ENCODE results near the gene MOGAT1. TPM values are rescaled to one million over a fixed set of nuclear protein-coding genes. Genes with fewer than 3 reads are reported as not detected.

Gene MOGAT1
- total and polyA plus RNA-seq, 9 of the 15 experiments (the other 6 are each of a cell fraction or from before 2014, with no cell fraction given): not detected

DNA sequence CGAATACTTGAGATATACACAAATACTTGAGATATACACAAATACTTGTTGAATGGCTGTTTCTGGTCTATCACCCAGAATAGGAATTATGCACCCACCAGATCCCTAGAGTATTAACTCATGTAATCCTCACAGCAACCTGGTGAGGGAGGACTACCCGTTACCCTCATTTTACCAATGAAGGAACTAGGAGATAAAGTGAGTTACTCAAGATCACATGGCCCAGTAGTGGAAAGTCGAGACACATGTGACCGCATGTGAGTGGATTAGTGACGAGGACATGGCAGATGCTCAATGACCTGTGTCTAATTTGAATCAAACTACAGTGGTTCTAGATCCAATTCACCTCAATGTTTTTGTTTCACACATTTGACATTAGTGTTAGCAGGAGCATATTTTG is 2.4 kb downstream of the MOGAT1 start (continued):
- TF ChIP-seq, protein P1, sequence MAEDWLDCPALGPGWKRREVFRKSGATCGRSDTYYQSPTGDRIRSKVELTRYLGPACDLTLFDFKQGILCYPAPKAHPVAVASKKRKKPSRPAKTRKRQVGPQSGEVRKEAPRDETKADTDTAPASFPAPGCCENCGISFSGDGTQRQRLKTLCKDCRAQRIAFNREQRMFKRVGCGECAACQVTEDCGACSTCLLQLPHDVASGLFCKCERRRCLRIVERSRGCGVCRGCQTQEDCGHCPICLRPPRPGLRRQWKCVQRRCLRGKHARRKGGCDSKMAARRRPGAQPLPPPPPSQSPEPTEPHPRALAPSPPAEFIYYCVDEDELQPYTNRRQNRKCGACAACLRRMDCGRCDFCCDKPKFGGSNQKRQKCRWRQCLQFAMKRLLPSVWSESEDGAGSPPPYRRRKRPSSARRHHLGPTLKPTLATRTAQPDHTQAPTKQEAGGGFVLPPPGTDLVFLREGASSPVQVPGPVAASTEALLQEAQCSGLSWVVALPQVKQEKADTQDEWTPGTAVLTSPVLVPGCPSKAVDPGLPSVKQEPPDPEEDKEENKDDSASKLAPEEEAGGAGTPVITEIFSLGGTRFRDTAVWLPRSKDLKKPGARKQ (CRISPR knock-in tag; IDR thresholded peaks at IDR 0.05): no peak
- TF ChIP-seq ZNF12 (CRISPR knock-in tag; IDR thresholded peaks at IDR 0.05) (no peak), ZNF507 (tag; conservative IDR thresholded peaks at IDR 0.05) (no peak), POLR2A (conservative IDR thresholded peaks at IDR 0.05) (no peak)
- TF ChIP-seq, protein P2, sequence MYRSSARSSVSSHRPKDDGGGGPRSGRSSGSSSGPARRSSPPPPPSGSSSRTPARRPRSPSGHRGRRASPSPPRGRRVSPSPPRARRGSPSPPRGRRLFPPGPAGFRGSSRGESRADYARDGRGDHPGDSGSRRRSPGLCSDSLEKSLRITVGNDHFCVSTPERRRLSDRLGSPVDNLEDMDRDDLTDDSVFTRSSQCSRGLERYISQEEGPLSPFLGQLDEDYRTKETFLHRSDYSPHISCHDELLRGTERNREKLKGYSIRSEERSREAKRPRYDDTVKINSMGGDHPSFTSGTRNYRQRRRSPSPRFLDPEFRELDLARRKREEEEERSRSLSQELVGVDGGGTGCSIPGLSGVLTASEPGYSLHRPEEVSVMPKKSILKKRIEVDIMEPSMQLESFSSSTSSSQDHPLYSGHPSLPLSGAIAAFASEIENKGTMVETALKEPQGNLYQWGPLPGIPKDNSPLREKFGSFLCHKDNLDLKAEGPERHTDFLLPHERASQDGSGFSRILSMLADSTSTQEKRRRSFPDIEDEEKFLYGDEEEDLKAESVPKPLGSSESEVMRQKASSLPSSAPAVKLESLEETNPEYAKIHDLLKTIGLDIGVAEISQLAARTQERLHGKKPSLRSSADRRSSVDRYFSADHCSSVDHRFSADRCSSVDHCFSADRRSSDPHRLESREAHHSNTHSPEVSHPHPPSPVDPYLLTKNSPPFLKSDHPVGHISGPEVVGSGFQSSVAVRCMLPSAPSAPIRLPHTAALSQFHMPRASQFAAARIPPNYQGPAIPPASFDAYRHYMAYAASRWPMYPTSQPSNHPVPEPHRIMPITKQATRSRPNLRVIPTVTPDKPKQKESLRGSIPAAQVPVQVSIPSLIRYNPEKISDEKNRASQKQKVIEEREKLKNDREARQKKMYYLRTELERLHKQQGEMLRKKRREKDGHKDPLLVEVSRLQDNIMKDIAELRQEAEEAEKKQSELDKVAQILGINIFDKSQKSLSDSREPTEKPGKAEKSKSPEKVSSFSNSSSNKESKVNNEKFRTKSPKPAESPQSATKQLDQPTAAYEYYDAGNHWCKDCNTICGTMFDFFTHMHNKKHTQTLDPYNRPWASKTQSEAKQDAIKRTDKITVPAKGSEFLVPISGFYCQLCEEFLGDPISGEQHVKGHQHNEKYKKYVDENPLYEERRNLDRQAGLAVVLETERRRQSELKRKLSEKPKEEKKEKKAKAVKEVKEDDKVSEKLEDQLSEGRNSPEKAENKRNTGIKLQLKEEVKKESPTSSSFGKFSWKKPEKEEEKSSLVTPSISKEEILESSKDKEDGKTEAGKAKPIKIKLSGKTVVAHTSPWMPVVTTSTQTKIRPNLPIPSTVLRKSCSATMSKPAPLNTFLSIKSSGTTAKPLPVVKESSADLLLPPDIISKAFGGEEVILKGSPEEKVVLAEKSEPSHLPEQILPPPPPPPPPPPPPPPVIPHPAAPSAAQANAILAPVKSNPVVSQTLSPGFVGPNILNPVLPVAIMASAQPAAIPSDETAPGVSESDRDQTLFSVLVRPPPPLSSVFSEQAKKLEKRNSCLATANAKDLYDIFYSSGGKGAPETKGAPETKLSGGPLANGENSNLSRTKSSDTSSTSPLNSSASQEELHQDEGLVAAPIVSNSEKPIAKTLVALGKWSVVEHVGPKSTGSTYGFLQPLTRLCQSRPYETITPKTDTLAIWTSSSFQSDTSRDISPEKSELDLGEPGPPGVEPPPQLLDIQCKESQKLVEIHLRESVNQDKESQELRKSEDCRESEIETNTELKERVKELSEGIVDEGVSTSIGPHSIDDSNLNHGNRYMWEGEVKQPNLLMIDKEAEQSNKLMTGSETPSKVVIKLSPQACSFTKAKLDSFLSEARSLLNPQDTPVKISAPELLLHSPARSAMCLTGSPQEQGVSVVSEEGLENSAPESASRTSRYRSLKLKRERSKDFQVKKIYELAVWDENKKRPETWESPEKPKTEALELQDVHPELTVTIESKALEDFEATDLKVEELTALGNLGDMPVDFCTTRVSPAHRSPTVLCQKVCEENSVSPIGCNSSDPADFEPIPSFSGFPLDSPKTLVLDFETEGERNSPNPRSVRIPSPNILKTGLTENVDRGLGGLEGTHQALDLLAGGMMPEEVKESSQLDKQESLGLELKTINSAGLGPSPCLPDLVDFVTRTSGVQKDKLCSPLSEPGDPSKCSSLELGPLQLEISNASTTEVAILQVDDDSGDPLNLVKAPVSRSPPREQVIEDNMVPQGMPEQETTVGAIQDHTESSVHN (IDR thresholded peaks at IDR 0.05; ENCODE audit: borderline replicate concordance in 1 of 2, low read depth in 1 of 2): no peak
- TF ChIP-seq, protein P3, sequence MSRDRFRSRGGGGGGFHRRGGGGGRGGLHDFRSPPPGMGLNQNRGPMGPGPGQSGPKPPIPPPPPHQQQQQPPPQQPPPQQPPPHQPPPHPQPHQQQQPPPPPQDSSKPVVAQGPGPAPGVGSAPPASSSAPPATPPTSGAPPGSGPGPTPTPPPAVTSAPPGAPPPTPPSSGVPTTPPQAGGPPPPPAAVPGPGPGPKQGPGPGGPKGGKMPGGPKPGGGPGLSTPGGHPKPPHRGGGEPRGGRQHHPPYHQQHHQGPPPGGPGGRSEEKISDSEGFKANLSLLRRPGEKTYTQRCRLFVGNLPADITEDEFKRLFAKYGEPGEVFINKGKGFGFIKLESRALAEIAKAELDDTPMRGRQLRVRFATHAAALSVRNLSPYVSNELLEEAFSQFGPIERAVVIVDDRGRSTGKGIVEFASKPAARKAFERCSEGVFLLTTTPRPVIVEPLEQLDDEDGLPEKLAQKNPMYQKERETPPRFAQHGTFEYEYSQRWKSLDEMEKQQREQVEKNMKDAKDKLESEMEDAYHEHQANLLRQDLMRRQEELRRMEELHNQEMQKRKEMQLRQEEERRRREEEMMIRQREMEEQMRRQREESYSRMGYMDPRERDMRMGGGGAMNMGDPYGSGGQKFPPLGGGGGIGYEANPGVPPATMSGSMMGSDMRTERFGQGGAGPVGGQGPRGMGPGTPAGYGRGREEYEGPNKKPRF (IDR thresholded peaks at IDR 0.05; ENCODE audit: low read depth, low read length): no peak
- TF ChIP-seq, protein P4, sequence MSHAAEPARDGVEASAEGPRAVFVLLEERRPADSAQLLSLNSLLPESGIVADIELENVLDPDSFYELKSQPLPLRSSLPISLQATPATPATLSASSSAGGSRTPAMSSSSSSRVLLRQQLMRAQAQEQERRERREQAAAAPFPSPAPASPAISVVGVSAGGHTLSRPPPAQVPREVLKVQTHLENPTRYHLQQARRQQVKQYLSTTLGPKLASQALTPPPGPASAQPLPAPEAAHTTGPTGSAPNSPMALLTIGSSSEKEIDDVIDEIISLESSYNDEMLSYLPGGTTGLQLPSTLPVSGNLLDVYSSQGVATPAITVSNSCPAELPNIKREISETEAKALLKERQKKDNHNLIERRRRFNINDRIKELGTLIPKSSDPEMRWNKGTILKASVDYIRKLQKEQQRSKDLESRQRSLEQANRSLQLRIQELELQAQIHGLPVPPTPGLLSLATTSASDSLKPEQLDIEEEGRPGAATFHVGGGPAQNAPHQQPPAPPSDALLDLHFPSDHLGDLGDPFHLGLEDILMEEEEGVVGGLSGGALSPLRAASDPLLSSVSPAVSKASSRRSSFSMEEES (CRISPR knock-in tag; IDR thresholded peaks at IDR 0.05): no peak
